HG03025 (cell line): Measurements from ENCODE around the gene NUDT3.
"Not testable (repeated sequence)": the region's sequence is repeated elsewhere in the genome, so short reads cannot be mapped to it uniquely, and the experiment has no call there.

Experiments
- ATAC-seq: cut with Tn5 transposase; IDR thresholded peaks from one replicate; pipeline ENCODE4 v1.9.1; 2021; ENCODE audit warnings: mild to moderate bottlenecking, moderate library complexity; ENCODE audit not compliant: unreplicated experiment, low FRiP score

Gene NUDT3

GRCh38 chr6:34371865-34372264, 20.6 kb downstream of the NUDT3 start:
- ATAC-seq = not testable (repeated sequence)

GRCh38 chr6:34370361-34370760, 22.1 kb downstream of the NUDT3 start:
- no peak for ATAC-seq

GRCh38 chr6:34369385-34369784, 23.1 kb downstream of the NUDT3 start:
- no peak for ATAC-seq

GRCh38 chr6:34366639-34366921, 25.9 kb downstream of the NUDT3 start:
- no peak for ATAC-seq

GRCh38 chr6:34365781-34366638, 26.5 kb downstream of the NUDT3 start:
- not testable (repeated sequence) for ATAC-seq

GRCh38 chr6:34363681-34364075, 28.8 kb downstream of the NUDT3 start:
- not testable (repeated sequence) for ATAC-seq

GRCh38 chr6:34362909-34363680, 29.4 kb downstream of the NUDT3 start:
- no peak for ATAC-seq

- ATAC-seq = no peak
These were observed 30.3 kb downstream of the NUDT3 start for GRCh38 chr6:34362176-34362575.

- no peak for ATAC-seq
These were observed 31.9 kb downstream of the NUDT3 start for GRCh38 chr6:34360556-34360955.

GRCh38 chr6:34359418-34360158, 32.9 kb downstream of the NUDT3 start:
- ATAC-seq = no peak

- no peak for ATAC-seq
These were observed 34.0 kb downstream of the NUDT3 start for GRCh38 chr6:34358389-34358905.

- ATAC-seq = no peak
These were observed 34.5 kb downstream of the NUDT3 start for GRCh38 chr6:34357937-34358336.

- ATAC-seq = no peak
These were observed 36.6 kb downstream of the NUDT3 start for GRCh38 chr6:34355889-34356288.

- ATAC-seq = not testable (repeated sequence)
These were observed 38.2 kb downstream of the NUDT3 start for GRCh38 chr6:34354230-34354629.

- not testable (repeated sequence) for ATAC-seq
These were observed 38.9 kb downstream of the NUDT3 start for GRCh38 chr6:34353530-34353929.

GRCh38 chr6:34352305-34352937, 40.0 kb downstream of the NUDT3 start:
- no peak for ATAC-seq

GRCh38 chr6:34350934-34351217, 41.6 kb downstream of the NUDT3 start:
- ATAC-seq = no peak

GRCh38 chr6:34350137-34350933, 42.1 kb downstream of the NUDT3 start:
- no peak for ATAC-seq

GRCh38 chr6:34349211-34349610, 43.3 kb downstream of the NUDT3 start:
- ATAC-seq = no peak

- no peak for ATAC-seq
These were observed 45.2 kb downstream of the NUDT3 start for GRCh38 chr6:34347303-34347702.
